Measurements from ENCODE around the gene CRABP2. TPM values are rescaled to one million over a fixed set of nuclear protein-coding genes. Genes with fewer than 3 reads are reported as not detected.

CRABP2 gene
- total and polyA plus RNA-seq, 2 of the 13 experiments (the other 11 are each of a cell fraction or from before 2014, with no cell fraction given) = 0.40 to 0.60 TPM

DNA sequence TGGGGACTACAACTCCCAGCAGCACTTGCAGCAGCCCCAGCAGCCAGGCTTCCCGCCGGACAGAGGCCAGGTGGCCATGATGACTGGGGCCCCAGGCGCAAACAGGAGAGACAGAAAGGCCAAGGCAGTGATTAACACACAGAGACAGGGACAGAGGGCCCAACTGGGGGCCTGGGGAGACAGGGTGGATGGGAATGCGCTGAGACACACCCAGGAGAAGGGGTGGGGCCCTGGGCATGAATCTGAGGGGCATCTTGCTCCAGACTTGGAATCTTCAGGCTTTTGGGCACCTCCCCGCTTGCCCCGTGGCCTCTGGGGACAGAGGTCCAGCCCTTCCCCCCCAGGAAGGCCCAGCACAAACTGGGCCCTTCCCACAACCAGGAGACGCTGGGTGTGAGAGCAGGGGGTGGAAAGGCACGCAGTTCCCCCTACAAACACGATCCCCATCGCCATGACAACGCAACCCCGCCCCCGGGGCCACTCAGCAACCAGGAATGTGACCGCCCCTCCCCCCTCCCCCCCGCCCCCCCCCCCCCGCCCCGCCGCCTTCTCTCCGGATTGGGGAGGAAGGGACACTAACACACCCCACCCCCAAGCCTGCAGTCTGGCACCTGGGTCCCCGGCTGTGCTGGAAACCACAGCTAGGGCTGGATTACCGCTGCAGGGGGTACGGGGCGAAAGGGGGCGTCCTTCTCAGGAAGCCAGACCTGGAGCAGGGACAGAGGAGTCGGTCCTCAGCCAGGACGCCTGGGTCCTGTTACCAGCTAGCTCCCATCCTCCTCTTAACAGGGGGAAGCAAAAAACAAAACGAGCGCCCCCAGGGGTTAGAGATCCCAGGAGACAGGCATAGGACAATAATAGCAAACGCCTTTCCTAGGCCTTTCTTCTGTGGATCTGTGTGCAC, 41.6 kb upstream of the CRABP2 start (continued):
- TF ChIP-seq ZNF709 (CRISPR knock-in tag; IDR thresholded peaks at IDR 0.05) (no peak), ZNF3 (CRISPR knock-in tag; IDR thresholded peaks at IDR 0.05) (no peak), PRMT3 (CRISPR knock-in tag; IDR thresholded peaks at IDR 0.05; ENCODE audit: borderline replicate concordance, low read depth) (no peak), MBNL3 (CRISPR knock-in tag; conservative IDR thresholded peaks at IDR 0.05) (no peak), CBX5 (CRISPR knock-in tag; IDR thresholded peaks at IDR 0.05; ENCODE audit: borderline replicate concordance) (no peak), IKZF1 (IDR thresholded peaks at IDR 0.05) (no peak), NR2C2 (CRISPR knock-in tag; IDR thresholded peaks at IDR 0.05; ENCODE audit: borderline replicate concordance) (no peak), ZNF414 (CRISPR knock-in tag; IDR thresholded peaks at IDR 0.05) (no peak), MYNN (CRISPR knock-in tag; IDR thresholded peaks at IDR 0.05; ENCODE audit: low read depth) (no peak; the same call in 1 of the 2 replicates), ZMYM3 (CRISPR knock-in tag; IDR thresholded peaks at IDR 0.05) (no peak), ZNF180 (CRISPR knock-in tag; IDR thresholded peaks at IDR 0.05; ENCODE audit: borderline replicate concordance, low read depth) (no peak), ZNF225 (CRISPR knock-in tag; IDR thresholded peaks at IDR 0.05) (no peak), REPIN1 (CRISPR knock-in tag; IDR thresholded peaks at IDR 0.05; ENCODE audit: borderline replicate concordance, low read depth) (no peak), ZMYM2 (CRISPR knock-in tag; IDR thresholded peaks at IDR 0.05) (no peak), AHR (CRISPR knock-in tag; IDR thresholded peaks at IDR 0.05) (no peak), ZNF296 (CRISPR knock-in tag; conservative IDR thresholded peaks at IDR 0.05) (no peak), NFYC (CRISPR knock-in tag; IDR thresholded peaks at IDR 0.05) (no peak), MXI1 (IDR thresholded peaks at IDR 0.05; ENCODE audit: borderline replicate concordance, low read depth, low read length) (peak; percentile 93), ZNF33B (CRISPR knock-in tag; IDR thresholded peaks at IDR 0.05) (no peak)
- TF ChIP-seq, protein P1, sequence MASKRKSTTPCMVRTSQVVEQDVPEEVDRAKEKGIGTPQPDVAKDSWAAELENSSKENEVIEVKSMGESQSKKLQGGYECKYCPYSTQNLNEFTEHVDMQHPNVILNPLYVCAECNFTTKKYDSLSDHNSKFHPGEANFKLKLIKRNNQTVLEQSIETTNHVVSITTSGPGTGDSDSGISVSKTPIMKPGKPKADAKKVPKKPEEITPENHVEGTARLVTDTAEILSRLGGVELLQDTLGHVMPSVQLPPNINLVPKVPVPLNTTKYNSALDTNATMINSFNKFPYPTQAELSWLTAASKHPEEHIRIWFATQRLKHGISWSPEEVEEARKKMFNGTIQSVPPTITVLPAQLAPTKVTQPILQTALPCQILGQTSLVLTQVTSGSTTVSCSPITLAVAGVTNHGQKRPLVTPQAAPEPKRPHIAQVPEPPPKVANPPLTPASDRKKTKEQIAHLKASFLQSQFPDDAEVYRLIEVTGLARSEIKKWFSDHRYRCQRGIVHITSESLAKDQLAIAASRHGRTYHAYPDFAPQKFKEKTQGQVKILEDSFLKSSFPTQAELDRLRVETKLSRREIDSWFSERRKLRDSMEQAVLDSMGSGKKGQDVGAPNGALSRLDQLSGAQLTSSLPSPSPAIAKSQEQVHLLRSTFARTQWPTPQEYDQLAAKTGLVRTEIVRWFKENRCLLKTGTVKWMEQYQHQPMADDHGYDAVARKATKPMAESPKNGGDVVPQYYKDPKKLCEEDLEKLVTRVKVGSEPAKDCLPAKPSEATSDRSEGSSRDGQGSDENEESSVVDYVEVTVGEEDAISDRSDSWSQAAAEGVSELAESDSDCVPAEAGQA (IDR thresholded peaks at IDR 0.05; ENCODE audit: low read depth) = peak; percentile 47; the same call in 1 of the 2 replicates
- TF ChIP-seq, protein P1 (CRISPR knock-in tag; IDR thresholded peaks at IDR 0.05; ENCODE audit: borderline replicate concordance) = no peak
- TF ChIP-seq, protein P2, sequence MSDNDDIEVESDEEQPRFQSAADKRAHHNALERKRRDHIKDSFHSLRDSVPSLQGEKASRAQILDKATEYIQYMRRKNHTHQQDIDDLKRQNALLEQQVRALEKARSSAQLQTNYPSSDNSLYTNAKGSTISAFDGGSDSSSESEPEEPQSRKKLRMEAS (IDR thresholded peaks at IDR 0.05) = peak; percentile 46
- TF ChIP-seq, protein P3, sequence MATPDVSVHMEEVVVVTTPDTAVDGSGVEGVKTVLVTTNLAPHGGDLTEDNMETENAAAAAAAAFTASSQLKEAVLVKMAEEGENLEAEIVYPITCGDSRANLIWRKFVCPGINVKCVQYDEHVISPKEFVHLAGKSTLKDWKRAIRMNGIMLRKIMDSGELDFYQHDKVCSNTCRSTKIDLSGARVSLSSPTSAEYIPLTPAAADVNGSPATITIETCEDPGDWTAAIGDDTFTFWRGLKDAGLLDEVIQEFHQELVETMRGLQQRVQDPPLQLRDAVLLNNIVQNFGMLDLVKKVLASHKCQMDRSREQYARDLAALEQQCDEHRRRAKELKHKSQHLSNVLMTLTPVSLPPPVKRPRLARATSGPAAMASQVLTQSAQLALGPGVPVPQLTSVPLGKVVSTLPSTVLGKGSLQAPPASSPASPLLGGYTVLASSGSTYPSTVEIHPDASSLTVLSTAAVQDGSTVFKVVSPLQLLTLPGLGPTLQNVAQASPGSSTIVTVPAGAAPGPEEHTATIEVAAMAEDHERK (CRISPR knock-in tag; IDR thresholded peaks at IDR 0.05; ENCODE audit: low read depth) = no peak
